WTC11 (cell line): ENCODE data around the gene C1orf115.

ENCODE experiments used
- MYBL2 ChIP-seq: sonication (generic); formaldehyde crosslinking; IDR thresholded peaks from 2 replicates; pipeline ENCODE4 v1.8.1; 2023; ENCODE audit warnings: mild to moderate bottlenecking, moderate library complexity, missing genetic modification reagents
- NR3C1 ChIP-seq: sonication (generic); formaldehyde crosslinking; conservative IDR thresholded peaks from 2 replicates; pipeline ENCODE4 v1.8.1; 2023; ENCODE audit warnings: low read depth, mild to moderate bottlenecking, missing genetic modification reagents
- TF ChIP-seq, protein P1 (sequence below): fragments of 200-600 bp; IDR thresholded peaks from 2 replicates; pipeline ENCODE4 v1.8.0; 2022; ENCODE audit warnings: antibody characterized with exemption

DNA sequence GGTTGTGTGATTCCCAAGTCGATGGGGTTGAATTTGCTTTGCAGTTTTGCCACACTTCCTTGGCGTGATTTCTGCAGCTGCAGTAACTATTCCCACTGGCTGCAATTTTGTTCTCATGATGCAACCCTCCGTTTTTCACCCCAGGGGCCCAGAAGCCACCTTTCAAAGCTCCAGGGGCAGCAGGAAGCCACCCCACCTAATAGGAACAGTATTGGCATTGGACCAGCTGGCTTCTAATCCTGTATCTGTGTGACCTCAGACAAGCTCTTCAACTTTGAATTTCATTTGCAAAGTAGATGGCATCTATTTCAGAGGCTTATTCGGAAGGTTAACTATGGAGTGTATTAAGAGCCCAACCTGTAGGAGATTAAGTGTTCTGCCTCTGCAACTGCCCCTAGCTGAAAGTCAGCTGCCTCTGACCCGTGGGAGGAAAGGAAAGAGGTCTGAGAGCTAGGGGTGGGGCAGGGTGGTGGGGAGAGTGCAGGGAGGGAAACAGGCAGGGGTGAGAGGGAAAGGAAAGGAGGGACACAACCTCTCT lies 12.6 kb downstream of the C1orf115 start:
- no peak for TF ChIP-seq MYBL2
- TF ChIP-seq, protein P1, sequence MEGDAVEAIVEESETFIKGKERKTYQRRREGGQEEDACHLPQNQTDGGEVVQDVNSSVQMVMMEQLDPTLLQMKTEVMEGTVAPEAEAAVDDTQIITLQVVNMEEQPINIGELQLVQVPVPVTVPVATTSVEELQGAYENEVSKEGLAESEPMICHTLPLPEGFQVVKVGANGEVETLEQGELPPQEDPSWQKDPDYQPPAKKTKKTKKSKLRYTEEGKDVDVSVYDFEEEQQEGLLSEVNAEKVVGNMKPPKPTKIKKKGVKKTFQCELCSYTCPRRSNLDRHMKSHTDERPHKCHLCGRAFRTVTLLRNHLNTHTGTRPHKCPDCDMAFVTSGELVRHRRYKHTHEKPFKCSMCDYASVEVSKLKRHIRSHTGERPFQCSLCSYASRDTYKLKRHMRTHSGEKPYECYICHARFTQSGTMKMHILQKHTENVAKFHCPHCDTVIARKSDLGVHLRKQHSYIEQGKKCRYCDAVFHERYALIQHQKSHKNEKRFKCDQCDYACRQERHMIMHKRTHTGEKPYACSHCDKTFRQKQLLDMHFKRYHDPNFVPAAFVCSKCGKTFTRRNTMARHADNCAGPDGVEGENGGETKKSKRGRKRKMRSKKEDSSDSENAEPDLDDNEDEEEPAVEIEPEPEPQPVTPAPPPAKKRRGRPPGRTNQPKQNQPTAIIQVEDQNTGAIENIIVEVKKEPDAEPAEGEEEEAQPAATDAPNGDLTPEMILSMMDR: no peak
- TF ChIP-seq NR3C1 (CRISPR knock-in tag): no peak
